ENCODE data around the gene GOLGA6L2.
"Not testable (repeated sequence)": the region's sequence is repeated elsewhere in the genome, so short reads cannot be mapped to it uniquely, and the experiment has no call there.

Gene GOLGA6L2, protein sequence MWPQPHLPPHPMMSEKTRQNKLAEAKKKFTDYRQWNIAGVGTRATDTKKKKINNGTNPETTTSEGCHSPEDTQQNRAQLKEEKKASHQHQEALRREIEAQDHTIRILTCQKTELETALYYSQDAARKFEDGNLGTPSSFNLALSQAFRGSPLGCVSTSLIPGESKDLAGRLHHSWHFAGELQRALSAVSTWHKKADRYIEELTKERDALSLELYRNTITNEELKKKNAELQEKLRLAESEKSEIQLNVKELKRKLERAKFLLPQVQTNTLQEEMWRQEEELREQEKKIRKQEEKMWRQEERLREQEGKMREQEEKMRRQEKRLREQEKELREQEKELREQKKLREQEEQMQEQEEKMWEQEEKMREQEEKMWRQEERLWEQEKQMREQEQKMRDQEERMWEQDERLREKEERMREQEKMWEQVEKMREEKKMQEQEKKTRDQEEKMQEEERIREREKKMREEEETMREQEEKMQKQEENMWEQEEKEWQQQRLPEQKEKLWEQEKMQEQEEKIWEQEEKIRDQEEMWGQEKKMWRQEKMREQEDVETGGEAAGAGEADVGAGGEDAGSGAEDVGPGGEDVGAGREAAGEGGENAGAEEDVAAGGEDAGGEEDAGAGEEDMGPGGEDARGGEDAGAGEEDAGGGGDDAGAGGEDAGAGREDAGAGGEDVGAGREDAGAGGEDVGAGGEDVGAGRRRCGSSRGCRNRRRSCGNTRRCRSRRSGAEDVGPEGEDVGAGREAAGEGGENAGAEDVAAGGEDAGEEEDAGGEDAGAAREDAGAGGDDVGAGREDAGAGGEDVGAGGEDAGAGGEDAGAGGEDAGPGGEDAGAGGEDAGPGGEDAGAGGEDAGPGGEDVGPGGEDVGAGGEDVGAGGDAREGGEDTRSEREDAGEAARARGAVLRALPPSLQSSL

DNA sequence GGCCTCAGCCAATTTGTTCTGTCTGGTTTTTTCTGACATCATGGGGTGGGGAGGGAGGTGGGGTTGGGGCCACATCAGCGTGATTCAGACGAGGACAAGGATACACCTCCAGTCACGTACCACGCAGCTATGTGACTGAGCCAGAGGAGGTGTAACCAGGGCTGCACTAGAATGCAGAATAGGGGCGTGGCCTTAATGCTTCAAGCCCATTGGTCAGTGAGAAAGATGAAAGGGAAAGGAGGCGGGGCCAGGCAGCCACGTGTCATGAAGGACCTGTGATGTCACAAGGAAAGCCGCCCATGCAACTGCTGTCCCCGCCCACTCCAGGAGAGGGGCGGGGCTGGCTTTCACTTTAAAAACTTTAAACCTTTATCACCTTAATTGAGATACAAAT is at the start of gene GOLGA6L2:
GOLGA6L2 (minus strand) TSS at position 137 of the 394 bp plus-strand sequence; CDS start at position 75, 62 bp downstream.
- DNase-seq (ENCODE audit: low spot score) = no peak

DNA sequence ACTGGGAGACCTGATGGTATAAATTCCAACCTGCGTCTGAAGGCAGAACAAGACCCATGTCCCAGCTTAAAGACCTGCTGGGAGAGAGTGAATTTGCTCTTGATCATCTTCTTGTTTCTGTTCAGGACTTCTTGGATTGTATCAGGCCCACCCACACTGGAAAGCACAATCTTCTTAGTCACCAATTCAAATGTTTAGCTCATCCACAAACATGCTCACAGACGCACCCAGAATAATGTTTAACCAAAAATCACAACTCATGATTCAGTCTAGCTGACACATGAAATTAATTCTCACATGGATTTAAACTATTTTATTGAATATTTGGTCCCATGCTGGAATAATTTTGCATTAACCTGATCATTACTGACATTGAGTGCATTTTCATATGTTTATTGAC is 37.8 kb upstream of the GOLGA6L2 start:
- no peak for DNase-seq (ENCODE audit: low spot score)

DNA sequence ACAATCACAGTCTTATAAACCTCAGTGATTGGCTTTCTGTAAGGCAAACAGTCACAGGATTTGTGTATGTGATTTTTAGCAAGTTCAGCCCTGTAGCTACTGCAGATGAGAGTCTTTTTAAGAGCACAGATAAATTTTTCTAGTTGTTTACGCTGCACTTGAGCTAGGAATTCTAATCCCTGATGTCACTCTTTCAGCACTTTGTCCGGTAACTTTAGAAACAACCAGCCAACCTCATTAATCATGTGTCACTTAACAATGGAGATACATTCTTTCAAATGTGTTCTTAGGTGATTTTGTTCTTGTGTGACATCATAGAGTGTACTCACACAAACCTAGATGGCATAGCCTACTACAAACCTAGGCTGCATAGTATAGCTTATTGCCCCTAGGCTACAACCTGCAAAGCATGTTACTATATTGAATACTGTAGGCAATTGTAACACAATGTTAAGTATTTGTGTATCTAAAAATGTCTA is 36.8 kb upstream of the GOLGA6L2 start:
- DNase-seq (ENCODE audit: low spot score) = no peak

DNA sequence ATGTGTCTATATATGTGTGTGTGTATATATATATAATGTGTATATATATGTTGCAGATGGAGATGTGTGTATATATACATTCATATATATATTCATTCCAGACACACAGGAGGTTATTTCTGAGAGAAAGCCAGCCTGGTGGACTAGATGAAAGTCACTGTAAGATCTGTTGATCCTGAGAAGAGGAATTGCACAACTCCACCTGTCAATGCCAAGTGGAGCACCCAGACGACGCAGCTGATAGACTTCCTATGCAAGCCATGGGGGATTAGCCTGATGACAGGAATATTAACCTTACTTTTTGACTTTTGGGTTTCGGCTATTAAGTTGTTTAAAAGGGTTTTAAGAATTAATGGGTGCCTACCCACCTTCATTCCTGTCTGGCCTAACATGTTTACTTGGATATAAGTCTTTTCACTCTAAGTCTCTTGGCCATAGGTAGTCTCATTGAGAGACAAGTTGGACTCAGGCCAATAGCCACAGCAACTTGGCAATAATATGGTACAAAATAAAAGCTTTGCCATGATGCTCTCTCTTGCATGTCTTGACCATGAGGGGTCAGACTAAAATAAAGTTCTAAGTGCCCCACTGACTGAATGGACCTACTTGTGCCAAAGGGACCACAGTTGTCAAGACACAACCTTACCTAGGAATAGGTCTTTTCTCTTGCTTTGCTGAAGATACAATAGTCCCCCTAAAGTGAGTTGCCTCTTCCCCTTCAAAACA is 35.9 kb upstream of the GOLGA6L2 start:
- DNase-seq (ENCODE audit: low spot score) = no peak

DNA sequence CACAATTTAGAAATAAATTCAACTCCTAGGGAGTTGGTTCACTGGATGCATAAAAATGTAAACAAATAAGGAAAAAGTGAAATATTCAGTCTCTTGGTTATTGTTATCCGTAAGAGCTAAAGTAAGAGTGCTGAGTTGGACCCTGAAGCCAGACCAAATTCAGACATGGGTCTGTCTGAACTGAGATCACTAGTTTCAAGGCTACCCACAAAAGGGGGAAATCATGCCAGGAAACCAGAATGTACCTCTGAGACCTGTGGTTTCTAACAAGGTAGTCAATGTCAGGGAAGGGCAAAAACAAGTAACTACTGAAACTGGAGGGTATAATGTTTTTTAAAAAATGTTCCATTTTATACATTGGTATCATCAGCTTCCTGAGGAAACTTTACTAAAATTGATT is 35.2 kb upstream of the GOLGA6L2 start:
- no peak for DNase-seq (ENCODE audit: low spot score)

DNA sequence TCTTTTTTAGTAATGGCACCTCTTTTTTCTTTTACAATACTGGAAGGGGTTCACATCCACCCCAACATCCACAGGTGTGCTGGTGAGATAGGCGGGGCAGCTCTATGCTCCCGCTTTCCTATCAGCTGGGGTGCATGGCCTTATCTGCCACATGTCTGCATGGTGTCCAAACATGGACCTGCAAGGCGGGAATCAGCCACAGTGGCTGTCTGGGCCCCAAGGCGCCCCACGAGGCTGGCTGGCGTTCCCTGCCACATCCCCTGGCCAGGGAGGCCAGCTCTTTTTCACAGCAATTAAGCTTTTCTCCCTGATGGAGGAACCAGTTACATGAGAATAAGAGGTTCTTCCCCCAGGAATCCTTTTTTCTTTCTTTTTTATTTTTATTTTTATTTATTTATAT is 30.9 kb upstream of the GOLGA6L2 start:
- DNase-seq (ENCODE audit: low spot score) = no peak

DNA sequence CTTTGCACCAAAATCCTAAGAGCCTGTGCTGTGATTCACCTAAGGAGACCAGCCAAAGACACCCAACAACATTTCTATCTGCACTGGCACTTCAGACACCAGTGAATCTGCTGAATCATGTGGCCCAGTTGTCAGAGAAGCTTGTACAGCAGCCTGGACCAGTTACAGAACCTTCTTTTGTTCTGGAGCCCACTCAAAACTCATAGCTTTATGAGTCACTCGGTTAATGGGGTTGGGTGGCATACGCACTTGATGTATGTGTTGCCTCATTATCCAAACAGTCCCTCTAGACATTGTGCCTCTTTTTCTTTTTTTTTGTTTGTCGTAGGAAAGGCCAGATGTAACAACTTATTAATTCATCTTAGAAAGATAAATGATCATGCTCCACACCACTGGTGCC is 25.6 kb upstream of the GOLGA6L2 start:
- DNase-seq (ENCODE audit: low spot score) = no peak

DNA sequence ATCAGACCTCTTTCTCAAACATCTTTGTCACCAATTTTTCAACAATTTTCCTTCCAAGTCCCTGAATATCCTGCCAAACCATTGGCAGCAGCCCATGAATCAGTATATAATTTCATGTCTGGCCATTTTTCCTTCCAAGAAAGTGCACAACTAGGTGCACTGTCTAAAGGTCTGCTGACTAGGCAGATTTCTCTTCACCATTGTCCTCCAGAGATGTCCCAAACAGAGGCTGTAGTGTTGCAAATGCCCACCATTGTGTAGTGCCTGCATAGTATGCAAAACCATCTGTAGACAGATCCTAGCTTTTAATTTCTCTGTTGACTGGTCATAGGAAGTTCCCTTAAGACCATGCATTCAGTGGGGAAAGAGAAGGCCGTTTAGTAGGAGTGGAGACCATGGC is 25.0 kb upstream of the GOLGA6L2 start:
- no peak for DNase-seq (ENCODE audit: low spot score)

DNA sequence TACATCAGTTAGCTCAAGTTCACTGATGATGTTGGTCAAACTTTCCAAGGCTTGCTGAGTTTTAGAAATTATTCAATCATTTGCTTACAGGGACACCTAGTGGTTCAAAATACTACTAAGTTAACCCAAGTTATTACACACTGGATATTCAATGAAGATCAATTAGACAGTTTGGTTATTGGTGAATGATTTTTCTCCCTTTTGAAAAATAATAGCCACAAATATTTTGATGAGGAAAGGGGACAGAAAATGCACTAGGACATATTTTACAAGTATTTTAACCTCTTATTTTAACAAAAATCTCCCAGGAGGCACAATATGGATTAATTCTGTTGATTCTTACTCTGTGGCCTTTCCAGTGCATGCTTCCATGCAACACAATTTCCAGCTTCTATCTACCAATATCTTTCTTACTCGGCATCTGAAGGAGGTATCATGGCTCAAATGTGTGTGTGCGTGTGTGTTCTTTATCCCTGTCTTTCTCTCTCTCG is 20.1 kb upstream of the GOLGA6L2 start:
- peak; percentile 19 for DNase-seq (ENCODE audit: low spot score)

DNA sequence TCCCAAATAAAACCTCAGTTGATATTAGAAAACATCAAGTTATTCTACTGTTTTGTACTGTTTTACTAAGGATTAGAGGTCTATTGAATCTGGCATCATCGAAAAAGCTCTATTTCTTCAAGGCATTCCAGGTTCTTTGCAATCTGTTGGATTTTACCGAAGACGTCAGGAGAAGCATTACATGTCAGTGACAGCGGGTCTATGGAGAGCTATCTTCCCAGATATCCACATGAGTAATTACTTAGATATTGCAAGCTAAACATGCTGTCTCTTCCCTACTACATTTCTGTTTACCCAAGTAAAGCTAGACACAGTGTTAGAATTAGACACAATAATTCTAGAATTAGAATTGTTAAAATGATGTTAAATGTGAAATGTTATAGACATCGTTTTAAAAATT is 10.8 kb upstream of the GOLGA6L2 start:
- no peak for DNase-seq (ENCODE audit: low spot score)

DNA sequence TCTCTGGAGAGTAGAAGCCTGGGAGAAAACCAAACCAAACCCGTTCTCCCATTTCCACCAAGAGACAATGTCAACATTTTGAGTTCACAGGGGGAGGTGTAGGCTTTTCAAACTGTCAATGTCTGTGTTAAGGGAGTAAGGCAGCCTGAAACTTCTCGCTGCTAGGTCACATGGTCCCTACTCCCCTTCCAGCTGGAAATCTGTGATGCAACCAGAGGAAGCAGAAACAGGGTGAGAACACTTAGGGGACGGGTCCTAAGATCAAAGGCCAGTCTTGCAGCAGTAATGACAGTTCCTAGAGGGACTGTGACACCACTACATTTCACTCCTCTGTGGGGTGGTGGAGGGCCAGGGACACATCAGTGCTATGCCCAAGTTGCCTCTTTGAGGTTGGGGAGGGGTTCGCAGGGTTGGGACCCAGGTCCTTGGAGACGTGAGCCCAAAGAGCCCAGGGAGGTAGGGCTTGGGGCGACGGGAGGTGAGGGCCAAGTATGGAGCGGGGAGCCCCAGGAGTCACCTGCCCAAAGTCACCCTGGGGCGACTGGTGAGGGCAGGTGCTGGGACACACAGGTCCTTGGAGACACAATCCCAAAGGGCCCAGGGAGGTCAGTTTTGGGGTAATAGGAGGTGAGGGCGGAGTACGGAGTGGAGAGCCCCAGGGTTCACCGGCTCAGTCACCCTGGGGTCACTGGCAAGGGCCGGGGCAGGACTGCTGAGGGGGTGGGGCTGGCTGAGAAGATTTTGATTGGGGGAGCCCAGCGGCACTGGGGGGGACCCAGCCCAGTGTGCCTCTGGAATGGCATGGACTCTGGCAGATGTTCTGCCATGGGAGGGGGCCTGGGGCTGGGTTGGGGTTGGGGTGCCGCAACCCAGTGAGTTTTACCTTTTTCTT is 582 bp downstream of the GOLGA6L2 start:
- DNase-seq (ENCODE audit: low spot score) = no peak

DNA sequence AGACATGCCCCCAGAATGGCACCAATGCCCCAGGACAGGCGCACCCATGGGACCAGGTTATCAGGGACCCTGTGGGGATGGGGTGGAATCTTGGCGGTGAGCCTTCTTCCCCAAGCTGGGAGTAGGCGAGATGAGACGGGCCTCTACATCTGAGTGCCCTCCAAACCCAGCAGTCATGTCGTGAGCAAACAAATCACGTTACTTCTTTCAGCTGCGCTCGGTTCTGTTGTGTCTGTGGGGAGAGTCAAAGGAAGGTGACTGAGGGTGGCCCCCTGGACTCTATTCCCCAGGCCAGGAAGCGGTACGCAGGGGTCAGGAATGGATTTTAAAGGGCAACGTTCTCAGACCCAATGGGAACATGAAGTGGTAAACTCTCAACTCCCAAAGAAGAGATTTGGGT is 2.8 kb downstream of the GOLGA6L2 start:
- no peak for DNase-seq (ENCODE audit: low spot score)

DNA sequence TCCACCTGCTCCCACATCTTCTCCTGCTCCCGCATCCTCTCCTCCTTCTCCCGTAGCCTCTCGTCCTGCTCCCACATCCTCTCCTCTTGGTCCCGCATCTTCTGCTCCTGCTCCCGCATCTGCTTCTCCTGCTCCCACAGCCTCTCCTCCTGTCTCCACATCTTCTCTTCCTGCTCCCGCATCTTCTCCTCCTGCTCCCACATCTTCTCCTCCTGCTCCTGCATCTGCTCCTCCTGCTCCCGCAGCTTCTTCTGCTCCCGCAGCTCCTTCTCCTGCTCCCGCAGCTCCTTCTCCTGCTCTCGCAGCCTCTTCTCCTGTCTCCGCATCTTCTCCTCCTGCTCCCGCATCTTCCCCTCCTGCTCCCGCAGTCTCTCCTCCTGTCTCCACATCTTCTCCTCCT is 5.8 kb downstream of the GOLGA6L2 start:
- DNase-seq (ENCODE audit: low spot score) = no peak

DNA sequence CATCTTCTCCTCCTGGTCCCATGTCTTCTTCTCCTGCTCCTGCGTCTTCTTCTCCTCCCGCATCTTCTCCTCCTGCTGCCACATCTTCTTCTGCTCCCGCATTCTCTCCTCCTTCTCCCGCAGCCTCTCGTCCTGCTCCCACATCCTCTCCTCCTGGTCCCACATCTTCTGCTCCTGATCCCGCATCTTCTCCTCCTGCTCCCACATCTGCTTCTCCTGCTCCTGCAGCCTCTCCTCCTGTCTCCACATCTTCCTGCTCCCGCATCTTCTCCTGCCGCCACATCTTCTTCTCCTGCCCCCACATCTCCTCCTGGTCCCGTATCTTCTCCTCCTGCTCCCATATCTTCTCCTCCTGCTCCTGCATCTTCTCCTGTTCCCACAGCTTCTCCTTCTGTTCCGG is 6.4 kb downstream of the GOLGA6L2 start:
- DNase-seq (ENCODE audit: low spot score) = no peak

DNA sequence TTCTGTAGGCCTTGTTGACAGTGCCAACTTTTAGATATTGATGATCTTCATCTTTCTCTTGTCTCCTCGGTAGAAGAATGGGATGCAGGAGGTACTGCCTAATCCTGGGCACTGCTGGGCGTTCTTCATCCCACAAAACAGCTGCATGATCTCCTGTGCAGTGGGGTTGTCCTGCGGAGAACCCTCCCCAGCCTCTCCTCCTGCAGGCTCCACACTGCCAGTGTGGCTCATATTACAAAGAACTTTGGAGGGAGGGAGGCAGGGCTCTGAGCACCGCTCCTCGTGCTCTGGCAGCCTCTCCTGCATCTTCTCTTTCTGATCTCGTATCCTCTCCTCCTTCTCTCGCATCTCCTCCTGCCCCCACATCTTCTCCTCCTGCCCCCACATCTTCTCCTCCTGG is 7.5 kb downstream of the GOLGA6L2 start:
- no peak for DNase-seq (ENCODE audit: low spot score)

DNA sequence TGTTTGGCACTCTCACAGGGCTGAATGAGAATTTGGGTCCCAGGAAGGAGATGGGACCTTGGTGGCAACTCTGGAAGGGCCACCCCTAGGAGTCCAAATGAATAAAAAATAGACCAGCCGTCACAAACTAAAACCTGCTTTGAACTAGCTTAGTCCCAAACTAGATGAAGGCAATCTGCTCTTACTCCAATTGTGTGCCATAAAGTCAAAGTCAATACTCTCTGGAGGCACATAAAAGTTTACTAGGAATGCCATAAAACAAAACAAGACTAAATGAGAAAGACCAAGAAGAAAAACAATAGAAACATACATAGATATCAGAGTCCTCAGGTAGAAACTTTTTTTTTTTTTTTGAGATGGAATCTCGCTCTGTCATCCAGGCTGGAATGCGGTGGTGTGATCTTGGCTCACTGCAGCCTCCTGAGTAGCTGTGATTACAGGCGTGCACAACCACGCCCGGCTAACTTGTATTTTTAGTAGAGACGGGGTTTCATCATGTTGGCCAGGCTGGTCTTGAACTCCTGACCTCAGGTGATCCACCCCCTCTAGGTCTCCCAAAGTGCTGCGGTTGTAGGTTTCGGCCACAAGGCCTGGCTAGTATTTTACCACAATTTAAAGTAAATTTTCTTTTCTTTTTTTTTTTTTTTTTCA is 8.1 kb downstream of the GOLGA6L2 start:
- DNase-seq (ENCODE audit: low spot score) = no peak

DNA sequence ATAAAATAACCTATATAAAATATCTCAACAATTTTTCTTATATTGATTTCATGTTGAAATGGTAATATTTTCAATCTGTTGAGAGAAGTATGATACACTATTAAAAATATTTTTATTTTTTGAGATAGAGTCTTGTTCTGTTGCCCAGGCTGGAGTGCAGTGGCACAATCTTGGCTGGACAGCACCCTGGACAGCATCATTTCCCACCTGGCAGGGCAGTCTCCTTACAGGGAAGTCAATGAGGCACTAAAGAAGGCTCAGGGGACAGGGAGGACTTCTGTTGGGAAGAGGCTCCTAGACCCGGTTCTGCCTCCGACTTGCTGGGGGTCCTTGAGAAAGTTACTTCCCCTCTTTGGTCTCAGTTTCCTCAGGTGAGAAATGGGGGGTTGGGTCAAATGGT is 9.4 kb downstream of the GOLGA6L2 start:
- DNase-seq (ENCODE audit: low spot score) = no peak

DNA sequence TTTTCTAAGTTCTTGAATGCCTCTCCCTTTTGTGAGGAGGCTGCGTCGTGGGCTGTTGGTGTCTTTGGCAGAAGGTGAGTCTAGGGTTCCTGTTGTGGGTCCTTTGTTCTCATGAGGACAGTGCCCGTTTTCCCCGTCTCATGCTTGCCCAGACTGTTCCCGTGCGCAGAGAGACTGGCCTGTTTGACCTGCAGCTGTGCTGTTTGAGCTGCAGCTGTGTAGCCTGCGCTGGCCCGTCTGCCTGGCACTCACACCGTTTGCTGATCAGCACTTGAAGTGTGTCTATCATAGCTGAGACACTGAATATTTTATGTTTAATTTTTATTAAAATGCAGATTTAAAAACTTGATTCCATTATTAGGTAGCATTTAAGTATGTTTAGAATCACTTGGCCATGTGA is 9.9 kb downstream of the GOLGA6L2 start:
- DNase-seq (ENCODE audit: low spot score) = no peak

DNA sequence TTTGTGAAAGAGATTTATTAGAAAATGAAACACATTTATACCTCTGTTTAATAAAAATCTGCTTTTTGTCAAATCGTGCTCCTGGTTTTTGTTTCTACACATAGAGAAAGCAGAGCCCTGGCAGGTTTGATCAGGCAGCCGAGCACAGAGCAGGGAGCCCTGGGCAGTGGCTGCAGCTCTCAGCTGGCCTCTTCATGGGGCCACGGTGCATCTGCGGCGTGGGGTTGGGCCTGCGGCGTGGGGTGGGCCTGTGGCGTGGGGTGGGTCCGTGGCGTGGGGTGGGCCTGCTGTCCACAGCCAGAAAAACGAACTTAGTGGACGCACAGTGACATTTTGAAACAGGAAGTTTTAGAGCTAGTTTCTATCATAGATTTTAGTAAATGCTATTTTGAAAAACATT is 10.6 kb downstream of the GOLGA6L2 start:
- no peak for DNase-seq (ENCODE audit: low spot score)

DNA sequence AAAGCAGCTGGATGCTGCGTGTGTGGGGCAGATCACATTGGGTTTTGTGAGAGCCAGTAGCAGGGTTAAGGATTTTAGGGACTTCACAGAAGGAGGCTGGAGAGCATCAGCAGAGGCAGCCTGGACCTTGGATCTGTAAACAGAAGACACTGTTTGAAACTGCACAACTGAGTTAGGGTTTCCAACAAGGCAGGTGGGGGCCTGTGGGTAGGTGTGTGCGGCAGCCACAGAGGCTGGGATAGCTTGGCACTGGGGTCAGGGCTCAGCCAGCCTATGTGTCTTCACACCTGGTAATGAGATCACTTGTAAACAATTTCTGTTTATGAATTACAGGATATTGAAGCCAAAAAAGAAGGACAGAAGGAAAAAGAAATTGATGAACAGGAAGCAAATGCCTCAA is 12.3 kb downstream of the GOLGA6L2 start:
- DNase-seq (ENCODE audit: low spot score) = not testable (repeated sequence)

DNA sequence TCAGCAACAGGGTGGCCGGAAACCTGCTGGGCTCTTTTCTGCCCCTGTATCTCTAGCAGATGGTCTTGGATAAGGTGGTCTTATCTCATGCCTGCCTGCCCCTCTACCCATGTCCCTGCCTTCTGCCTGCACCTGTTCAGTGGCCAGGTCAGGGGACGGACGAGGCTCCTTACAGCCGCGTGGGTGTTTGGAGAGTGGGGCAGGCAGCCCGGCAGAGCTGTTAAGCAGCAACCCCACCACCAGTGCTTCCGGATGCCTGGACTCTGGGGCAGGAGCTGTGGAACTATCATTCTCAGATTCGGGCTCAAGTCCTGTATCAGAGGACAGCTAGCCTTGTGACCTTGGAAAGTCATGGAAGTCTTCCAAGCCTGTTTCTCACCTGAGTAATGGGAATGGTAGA is 21.7 kb downstream of the GOLGA6L2 start:
- not testable (repeated sequence) for DNase-seq (ENCODE audit: low spot score)

All from kidney capillary endothelial cell (primary cell).